ENCODE measurements around the gene SF3B1.

GRCh38 chr2:197454923-197455322 lies 20.1 kb upstream of the SF3B1 start:
- TF ChIP-seq POLR2AphosphoS5 (IDR thresholded peaks at IDR 0.05; ENCODE audit: borderline replicate concordance, low read depth, low read length): no peak
- no peak for TF ChIP-seq EZH2 (IDR thresholded peaks at IDR 0.05)

Measured in SK-N-MC (cell line).